MCF 10A (cell line): ENCODE measurements around the gene NCOA6. TPM values are rescaled to one million over a fixed set of nuclear protein-coding genes. Genes with fewer than 3 reads are reported as not detected.

ENCODE experiments used
- BruUV-seq: library from RNA; stranded (reverse); fragments of 400-500 nt; replicated peaks from 2 replicates; lab custom pipeline; 2021; lab: Mats Ljungman, UMichigan
- CTCF ChIA-PET: fragments of 300-600 bp; sonication (Branson Sonifier 250); formaldehyde crosslinking; extraction: SDS; loops from one replicate; lab custom pipeline; 2021; ENCODE audit warnings: antibody characterized with exemption, inconsistent platforms; lab: Yijun Ruan, JAX
- POLR2A ChIA-PET: fragments of 300-600, 350-650 bp; sonication (Branson Sonifier 250); formaldehyde crosslinking; extraction: SDS; loops from one replicate; lab custom pipeline; 2020; ENCODE audit warnings: antibody characterized with exemption, inconsistent platforms; lab: Yijun Ruan, JAX
- DNase-seq: peaks from one replicate; pipeline ENCODE4 v3.0.0-alpha.2; 2018; ENCODE audit not compliant: unreplicated experiment
- H3K27ac Mint-ChIP-seq: one replicate; pipeline ENCODE4 v1.8.0; 2022; ENCODE audit warnings: mild to moderate bottlenecking, low read depth, mixed read lengths; ENCODE audit not compliant: unreplicated experiment
- H3K27me3 Mint-ChIP-seq: one replicate; pipeline ENCODE4 v1.8.0; 2022; ENCODE audit warnings: mixed read lengths; ENCODE audit not compliant: insufficient read depth, unreplicated experiment
- H3K36me3 Mint-ChIP-seq: one replicate; pipeline ENCODE4 v1.8.0; 2022; ENCODE audit warnings: mild to moderate bottlenecking, moderate library complexity, mixed read lengths; ENCODE audit not compliant: insufficient read depth, unreplicated experiment
- H3K4me1 Mint-ChIP-seq: one replicate; pipeline ENCODE4 v1.8.0; 2022; ENCODE audit warnings: mixed read lengths; ENCODE audit not compliant: insufficient read depth, unreplicated experiment
- H3K4me3 Mint-ChIP-seq: one replicate; pipeline ENCODE4 v1.8.0; 2022; ENCODE audit warnings: mild to moderate bottlenecking, moderate library complexity, mixed read lengths; ENCODE audit not compliant: unreplicated experiment
- H3K9me3 Mint-ChIP-seq: one replicate; pipeline ENCODE4 v1.8.0; 2022; ENCODE audit warnings: mixed read lengths; ENCODE audit not compliant: unreplicated experiment
- intact Hi-C: fragments of 100-400 bp; cut with micrococcal nuclease; formaldehyde crosslinking; loops from 2 replicates; pipeline ENCODE4 v1.14.1; 2022
- total RNA-seq: library from RNA; stranded (reverse); gene quantifications from 2 replicates; pipeline ENCODE4 v1.2.3, GENCODE V29; 2022
- TF ChIP-seq, protein P1 (sequence below): fragments of 200-600 bp; IDR thresholded peaks from one replicate; pipeline ENCODE4 v1.8.0; 2022; ENCODE audit warnings: antibody characterized with exemption, mild to moderate bottlenecking; ENCODE audit not compliant: unreplicated experiment

NCOA6 gene
- total RNA-seq, 1 experiment from 2014 or later: 27.9 TPM

DNA sequence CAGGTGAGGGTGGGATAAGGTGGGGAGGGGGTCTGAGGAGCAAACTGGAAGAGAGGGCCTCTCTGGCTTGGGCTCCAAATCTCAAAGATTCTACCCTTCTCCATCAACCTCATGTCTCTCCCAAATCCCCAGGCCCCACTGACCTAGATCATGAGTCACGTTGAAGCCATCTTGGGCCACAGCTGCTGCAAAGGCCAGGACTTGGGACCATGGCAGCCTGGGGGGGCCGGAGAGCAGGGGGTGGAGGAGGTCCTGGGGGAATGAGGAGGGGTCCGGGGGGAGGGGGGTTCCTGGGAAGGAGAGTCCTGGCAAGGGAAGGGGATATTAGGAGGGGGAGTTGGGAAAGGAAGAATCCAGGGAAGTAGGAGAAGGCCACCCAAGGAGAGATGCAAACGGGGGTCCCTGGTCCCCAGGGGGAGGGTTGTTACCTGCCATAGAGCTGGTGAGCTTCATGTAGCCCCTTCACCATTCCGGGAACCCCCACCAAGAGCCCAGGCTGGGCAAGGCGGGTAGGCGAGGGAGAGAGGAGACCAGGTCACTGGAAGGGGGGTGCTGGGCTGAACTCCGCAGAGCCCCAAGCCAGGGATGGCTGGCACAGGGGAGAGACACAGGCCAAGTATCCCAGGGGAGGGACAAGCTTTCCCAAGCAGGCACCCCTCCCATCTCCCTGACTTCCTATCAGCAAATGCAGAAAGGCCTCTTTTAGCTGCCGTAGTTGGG is 34.5 kb upstream of the NCOA6 start:
- H3K4me1 Mint-ChIP-seq: no peaks in the 10 kb centered on the region
- no peaks in the 10 kb centered on the region for H3K36me3 Mint-ChIP-seq
- no peaks in the 10 kb centered on the region for H3K27me3 Mint-ChIP-seq
- no peak overlapping the region for H3K4me3 Mint-ChIP-seq
- no peak overlapping the region for H3K27ac Mint-ChIP-seq
- no peak for DNase-seq
- BruUV-seq: no TSS peak
- intact Hi-C loops: no loop called here
- ChIA-PET POLR2A (interaction anchor here (0.6 kb wide), 1 partner anchor 15 kb away, joined by 3 read pairs; no protein-coding TSS in a partner anchor), CTCF (interaction anchor here (8.3 kb wide), 1 partner anchor 14 kb away, joined by 51 read pairs; the partner anchor contains the start of gene GGT7)
- no peaks in the 10 kb centered on the region for H3K9me3 Mint-ChIP-seq
- TF ChIP-seq, protein P1, sequence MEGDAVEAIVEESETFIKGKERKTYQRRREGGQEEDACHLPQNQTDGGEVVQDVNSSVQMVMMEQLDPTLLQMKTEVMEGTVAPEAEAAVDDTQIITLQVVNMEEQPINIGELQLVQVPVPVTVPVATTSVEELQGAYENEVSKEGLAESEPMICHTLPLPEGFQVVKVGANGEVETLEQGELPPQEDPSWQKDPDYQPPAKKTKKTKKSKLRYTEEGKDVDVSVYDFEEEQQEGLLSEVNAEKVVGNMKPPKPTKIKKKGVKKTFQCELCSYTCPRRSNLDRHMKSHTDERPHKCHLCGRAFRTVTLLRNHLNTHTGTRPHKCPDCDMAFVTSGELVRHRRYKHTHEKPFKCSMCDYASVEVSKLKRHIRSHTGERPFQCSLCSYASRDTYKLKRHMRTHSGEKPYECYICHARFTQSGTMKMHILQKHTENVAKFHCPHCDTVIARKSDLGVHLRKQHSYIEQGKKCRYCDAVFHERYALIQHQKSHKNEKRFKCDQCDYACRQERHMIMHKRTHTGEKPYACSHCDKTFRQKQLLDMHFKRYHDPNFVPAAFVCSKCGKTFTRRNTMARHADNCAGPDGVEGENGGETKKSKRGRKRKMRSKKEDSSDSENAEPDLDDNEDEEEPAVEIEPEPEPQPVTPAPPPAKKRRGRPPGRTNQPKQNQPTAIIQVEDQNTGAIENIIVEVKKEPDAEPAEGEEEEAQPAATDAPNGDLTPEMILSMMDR: no peak

DNA sequence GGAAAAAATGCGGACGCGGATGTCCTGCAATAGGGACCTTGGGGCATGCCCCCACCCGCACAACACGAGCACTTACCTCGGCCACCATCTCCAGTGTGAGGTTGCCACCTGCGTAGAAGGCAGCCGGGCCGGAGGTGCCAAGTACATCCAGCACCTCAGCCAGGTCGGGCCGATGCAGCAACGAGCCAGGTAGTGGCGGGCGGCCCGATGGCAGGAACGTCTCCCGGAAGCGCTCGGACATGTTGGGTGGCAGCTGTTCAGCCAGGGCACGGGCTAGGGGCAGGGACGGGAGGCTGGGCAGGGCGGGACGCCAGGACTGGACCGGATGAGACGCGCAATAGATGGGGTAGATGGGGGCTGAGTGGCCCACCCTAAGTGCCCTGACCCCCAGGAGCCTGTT is 33.9 kb upstream of the NCOA6 start:
- intact Hi-C loops: no loop called here
- Mint-ChIP-seq H3K4me3 (no peak overlapping the region), H3K9me3 (no peaks in the 10 kb centered on the region), H3K27ac (no peak overlapping the region), H3K4me1 (no peaks in the 10 kb centered on the region), H3K36me3 (no peaks in the 10 kb centered on the region), H3K27me3 (no peaks in the 10 kb centered on the region)
- DNase-seq: no peak
- ChIA-PET CTCF (interaction anchor here (8.3 kb wide), 1 partner anchor 14 kb away, joined by 51 read pairs; the partner anchor contains the start of gene GGT7), POLR2A (no interaction called here)
- no TSS peak for BruUV-seq
- TF ChIP-seq, protein P1: no peak

DNA sequence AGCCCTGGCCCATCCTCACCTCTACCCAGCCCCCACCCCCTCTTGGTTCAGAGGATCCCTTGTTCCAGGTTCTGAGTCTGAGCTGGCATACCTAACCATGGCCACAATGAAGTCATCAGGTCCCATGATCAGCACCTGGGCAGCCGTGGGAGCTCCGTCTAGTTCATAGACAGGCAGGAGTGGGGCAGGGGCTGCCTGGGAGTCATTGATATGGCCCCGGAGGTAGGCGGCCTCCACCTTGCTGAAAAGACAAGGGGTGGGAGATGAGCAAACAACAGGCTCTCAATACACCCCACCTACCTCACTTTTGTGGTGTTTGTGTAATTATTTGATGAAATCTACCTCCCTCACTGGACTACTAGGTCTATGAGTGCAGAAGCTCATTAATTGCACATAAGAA is 26.8 kb upstream of the NCOA6 start:
- TF ChIP-seq, protein P1: no peak
- CTCF ChIA-PET: interaction anchor here (0.6 to 2.7 kb wide), 7 partner anchors 10 to 670 kb away, joined by 3 to 13 read pairs (median 3); no protein-coding TSS in a partner anchor
- intact Hi-C loops: no loop called here
- POLR2A ChIA-PET: no interaction called here
- no peaks in the 10 kb centered on the region for H3K9me3 Mint-ChIP-seq
- no peak overlapping the region for H3K27ac Mint-ChIP-seq
- H3K36me3 Mint-ChIP-seq: no peaks in the 10 kb centered on the region
- BruUV-seq: no TSS peak
- no peak overlapping the region for H3K4me3 Mint-ChIP-seq
- H3K4me1 Mint-ChIP-seq: no peaks in the 10 kb centered on the region
- no peak for DNase-seq
- H3K27me3 Mint-ChIP-seq: peaks cover 6% of the 10 kb centered on the region

DNA sequence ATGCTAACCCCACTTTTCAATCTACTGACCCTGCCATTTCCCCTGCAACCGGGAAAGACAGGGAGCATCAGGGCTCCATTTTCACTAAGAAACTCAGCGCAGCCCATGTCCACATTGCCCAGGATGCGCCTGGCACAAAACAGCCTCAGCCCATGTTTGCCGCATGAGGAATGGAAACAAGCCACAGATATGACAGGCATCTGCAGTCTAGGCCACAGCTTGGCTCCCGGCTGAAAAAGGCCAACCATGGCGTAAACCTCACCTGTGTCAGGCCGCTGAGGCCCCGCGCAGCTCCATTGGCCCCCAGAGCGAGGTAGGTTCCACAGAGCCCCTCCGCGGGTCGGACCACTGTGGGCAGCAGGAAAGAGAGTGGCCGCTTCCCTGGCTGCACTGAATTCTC is 25.5 kb upstream of the NCOA6 start:
- ChIA-PET POLR2A (interaction anchor here (0.8 kb wide), 1 partner anchor 10 kb away, joined by 3 read pairs; no protein-coding TSS in a partner anchor), CTCF (interaction anchor here (2.1 to 2.7 kb wide), 2 partner anchors 16 to 24 kb away, joined by 7 to 13 read pairs; no protein-coding TSS in a partner anchor)
- TF ChIP-seq, protein P1: no peak
- intact Hi-C loops: no loop called here
- H3K4me1 Mint-ChIP-seq: no peaks in the 10 kb centered on the region
- no peak overlapping the region for H3K27ac Mint-ChIP-seq
- H3K9me3 Mint-ChIP-seq: no peaks in the 10 kb centered on the region
- H3K27me3 Mint-ChIP-seq: peaks cover 18% of the 10 kb centered on the region
- no peak overlapping the region for H3K4me3 Mint-ChIP-seq
- no peaks in the 10 kb centered on the region for H3K36me3 Mint-ChIP-seq
- no TSS peak for BruUV-seq
- no peak for DNase-seq
